ENCODE measurements around the gene MUC2.

GRCh38 chr11:1087279-1087960, 12.7 kb downstream of the MUC2 start:
- TF ChIP-seq SP1 (IDR thresholded peaks at IDR 0.05) (no peak), PKNOX1 (IDR thresholded peaks at IDR 0.05) (no peak), SUZ12 (IDR thresholded peaks at IDR 0.05) (no peak)

Data from HEK293T (cell line).